ENCODE measurements around the gene TNRC6C. TPM values are rescaled to one million over a fixed set of nuclear protein-coding genes. Genes with fewer than 3 reads are reported as not detected.
A peak's percentile ranks its signal among the peaks of the same experiment; 100 is the strongest.

Gene TNRC6C
- polyA plus RNA-seq, 2 donors = 1.2 to 3.4 TPM

GRCh38 chr17:78034429-78035091 is 76.1 kb downstream of the TNRC6C start:
- peak overlapping the region in 1 of 2 donors; percentile 3 for H3K27ac ChIP-seq (ENCODE audit: low read depth in 2 of 2, low read length in 1 of 2)
- no peak overlapping the region for H3K4me3 ChIP-seq (ENCODE audit: low read depth in 1 of 2, low read length in 2 of 2)
- 80 to 83% methylated on average over 9 of the region's 9 CpGs for WGBS, 2 donors
- peaks cover 2 to 4% of the 10 kb centered on the region in 2 donors for H3K4me1 ChIP-seq (ENCODE audit: control insufficient read depth in 2 of 2, insufficient read depth in 2 of 2, low read length in 1 of 2)
- peaks cover 0 to 4% of the 10 kb centered on the region in 2 donors for H3K36me3 ChIP-seq (ENCODE audit: control insufficient read depth in 2 of 2, insufficient read depth in 2 of 2, low read length in 1 of 2)
- no peaks in the 10 kb centered on the region for H3K27me3 ChIP-seq (ENCODE audit: control insufficient read depth in 1 of 2, insufficient read depth in 2 of 2, low read length in 2 of 2)
- H3K9me3 ChIP-seq (ENCODE audit: control insufficient read depth in 2 of 2, insufficient read depth in 1 of 2, low read depth in 1 of 2, low read length in 1 of 2) = no peaks in the 10 kb centered on the region

- H3K36me3 ChIP-seq (ENCODE audit: control insufficient read depth in 2 of 2, insufficient read depth in 2 of 2, low read length in 1 of 2) = no peaks in the 10 kb centered on the region
- no peak overlapping the region for H3K4me3 ChIP-seq (ENCODE audit: low read depth in 1 of 2, low read length in 2 of 2)
- H3K4me1 ChIP-seq (ENCODE audit: control insufficient read depth in 2 of 2, insufficient read depth in 2 of 2, low read length in 1 of 2) = peaks cover 2 to 3% of the 10 kb centered on the region in 2 donors
- no peaks in the 10 kb centered on the region for H3K9me3 ChIP-seq (ENCODE audit: control insufficient read depth in 2 of 2, insufficient read depth in 1 of 2, low read depth in 1 of 2, low read length in 1 of 2)
- 90 to 91% methylated on average over 7 of the region's 7 CpGs for WGBS, 2 donors
- H3K27ac ChIP-seq (ENCODE audit: low read depth in 2 of 2, low read length in 1 of 2) = no peak overlapping the region
- H3K27me3 ChIP-seq (ENCODE audit: control insufficient read depth in 1 of 2, insufficient read depth in 2 of 2, low read length in 2 of 2) = no peaks in the 10 kb centered on the region
Observed at GRCh38 chr17:78037280-78037679, 78.8 kb downstream of the TNRC6C start.

GRCh38 chr17:78038748-78039288 is 80.3 kb downstream of the TNRC6C start:
- Histone ChIP-seq H3K4me3 (ENCODE audit: low read depth in 1 of 2, low read length in 2 of 2) (no peak overlapping the region), H3K27ac (ENCODE audit: low read depth in 2 of 2, low read length in 1 of 2) (peak overlapping the region in 1 of 2 donors; percentile 19), H3K27me3 (ENCODE audit: control insufficient read depth in 1 of 2, insufficient read depth in 2 of 2, low read length in 2 of 2) (no peaks in the 10 kb centered on the region), H3K4me1 (ENCODE audit: control insufficient read depth in 2 of 2, insufficient read depth in 2 of 2, low read length in 1 of 2) (peaks cover 2 to 3% of the 10 kb centered on the region in 2 donors), H3K36me3 (ENCODE audit: control insufficient read depth in 2 of 2, insufficient read depth in 2 of 2, low read length in 1 of 2) (no peaks in the 10 kb centered on the region), H3K9me3 (ENCODE audit: control insufficient read depth in 2 of 2, insufficient read depth in 1 of 2, low read depth in 1 of 2, low read length in 1 of 2) (no peaks in the 10 kb centered on the region)
- 79 to 87% methylated on average over 11 of the region's 11 CpGs for WGBS, 2 donors

- H3K4me1 ChIP-seq (ENCODE audit: control insufficient read depth in 2 of 2, insufficient read depth in 2 of 2, low read length in 1 of 2) = peaks cover 2 to 3% of the 10 kb centered on the region in 2 donors
- peaks cover 0 to 2% of the 10 kb centered on the region in 2 donors for H3K36me3 ChIP-seq (ENCODE audit: control insufficient read depth in 2 of 2, insufficient read depth in 2 of 2, low read length in 1 of 2)
- no peaks in the 10 kb centered on the region for H3K9me3 ChIP-seq (ENCODE audit: control insufficient read depth in 2 of 2, insufficient read depth in 1 of 2, low read depth in 1 of 2, low read length in 1 of 2)
- no peaks in the 10 kb centered on the region for H3K27me3 ChIP-seq (ENCODE audit: control insufficient read depth in 1 of 2, insufficient read depth in 2 of 2, low read length in 2 of 2)
- WGBS, 2 donors = 85 to 87% methylated on average over 5 of the region's 5 CpGs
- no peak overlapping the region for H3K27ac ChIP-seq (ENCODE audit: low read depth in 2 of 2, low read length in 1 of 2)
- no peak overlapping the region for H3K4me3 ChIP-seq (ENCODE audit: low read depth in 1 of 2, low read length in 2 of 2)
Observed at GRCh38 chr17:78039581-78039980, 81.1 kb downstream of the TNRC6C start.

- no peaks in the 10 kb centered on the region for H3K9me3 ChIP-seq (ENCODE audit: control insufficient read depth in 2 of 2, insufficient read depth in 1 of 2, low read depth in 1 of 2, low read length in 1 of 2)
- H3K4me1 ChIP-seq (ENCODE audit: control insufficient read depth in 2 of 2, insufficient read depth in 2 of 2, low read length in 1 of 2) = peaks cover 2 to 3% of the 10 kb centered on the region in 2 donors
- WGBS, 2 donors = 13 to 27% methylated on average over 44 of the region's 44 CpGs
- peak overlapping the region; percentile 63 to 67 for H3K4me3 ChIP-seq (ENCODE audit: low read depth in 1 of 2, low read length in 2 of 2)
- peak overlapping the region; percentile 95 to 96 for H3K27ac ChIP-seq (ENCODE audit: low read depth in 2 of 2, low read length in 1 of 2)
- peaks cover 0 to 2% of the 10 kb centered on the region in 2 donors for H3K36me3 ChIP-seq (ENCODE audit: control insufficient read depth in 2 of 2, insufficient read depth in 2 of 2, low read length in 1 of 2)
- no peaks in the 10 kb centered on the region for H3K27me3 ChIP-seq (ENCODE audit: control insufficient read depth in 1 of 2, insufficient read depth in 2 of 2, low read length in 2 of 2)
Observed at GRCh38 chr17:78040440-78041385, 82.2 kb downstream of the TNRC6C start.

- H3K27me3 ChIP-seq (ENCODE audit: control insufficient read depth in 1 of 2, insufficient read depth in 2 of 2, low read length in 2 of 2) = no peaks in the 10 kb centered on the region
- H3K4me3 ChIP-seq (ENCODE audit: low read depth in 1 of 2, low read length in 2 of 2) = peak overlapping the region; percentile 63 to 67
- H3K36me3 ChIP-seq (ENCODE audit: control insufficient read depth in 2 of 2, insufficient read depth in 2 of 2, low read length in 1 of 2) = peaks cover 0 to 2% of the 10 kb centered on the region in 2 donors
- peaks cover 2 to 3% of the 10 kb centered on the region in 2 donors for H3K4me1 ChIP-seq (ENCODE audit: control insufficient read depth in 2 of 2, insufficient read depth in 2 of 2, low read length in 1 of 2)
- WGBS, 2 donors = 28 to 46% methylated on average over 6 of the region's 6 CpGs
- H3K9me3 ChIP-seq (ENCODE audit: control insufficient read depth in 2 of 2, insufficient read depth in 1 of 2, low read depth in 1 of 2, low read length in 1 of 2) = no peaks in the 10 kb centered on the region
- peak overlapping the region; percentile 95 to 96 for H3K27ac ChIP-seq (ENCODE audit: low read depth in 2 of 2, low read length in 1 of 2)
Observed at GRCh38 chr17:78041386-78042179, 83.1 kb downstream of the TNRC6C start.

- peaks cover 0 to 2% of the 10 kb centered on the region in 2 donors for H3K36me3 ChIP-seq (ENCODE audit: control insufficient read depth in 2 of 2, insufficient read depth in 2 of 2, low read length in 1 of 2)
- no peaks in the 10 kb centered on the region for H3K27me3 ChIP-seq (ENCODE audit: control insufficient read depth in 1 of 2, insufficient read depth in 2 of 2, low read length in 2 of 2)
- 93 to 94% methylated on average over 5 of the region's 5 CpGs for WGBS, 2 donors
- no peaks in the 10 kb centered on the region for H3K9me3 ChIP-seq (ENCODE audit: control insufficient read depth in 2 of 2, insufficient read depth in 1 of 2, low read depth in 1 of 2, low read length in 1 of 2)
- no peak overlapping the region for H3K4me3 ChIP-seq (ENCODE audit: low read depth in 1 of 2, low read length in 2 of 2)
- peaks cover 2 to 3% of the 10 kb centered on the region in 2 donors for H3K4me1 ChIP-seq (ENCODE audit: control insufficient read depth in 2 of 2, insufficient read depth in 2 of 2, low read length in 1 of 2)
- no peak overlapping the region for H3K27ac ChIP-seq (ENCODE audit: low read depth in 2 of 2, low read length in 1 of 2)
Observed at GRCh38 chr17:78042542-78042941, 84.0 kb downstream of the TNRC6C start.

- 98 to 100% methylated on average over 1 of the region's 1 CpG for WGBS, 2 donors
- no peak overlapping the region for H3K27ac ChIP-seq (ENCODE audit: low read depth in 2 of 2, low read length in 1 of 2)
- peaks cover 0 to 2% of the 10 kb centered on the region in 2 donors for H3K36me3 ChIP-seq (ENCODE audit: control insufficient read depth in 2 of 2, insufficient read depth in 2 of 2, low read length in 1 of 2)
- H3K9me3 ChIP-seq (ENCODE audit: control insufficient read depth in 2 of 2, insufficient read depth in 1 of 2, low read depth in 1 of 2, low read length in 1 of 2) = no peaks in the 10 kb centered on the region
- H3K27me3 ChIP-seq (ENCODE audit: control insufficient read depth in 1 of 2, insufficient read depth in 2 of 2, low read length in 2 of 2) = no peaks in the 10 kb centered on the region
- H3K4me3 ChIP-seq (ENCODE audit: low read depth in 1 of 2, low read length in 2 of 2) = no peak overlapping the region
- peaks cover 2 to 3% of the 10 kb centered on the region in 2 donors for H3K4me1 ChIP-seq (ENCODE audit: control insufficient read depth in 2 of 2, insufficient read depth in 2 of 2, low read length in 1 of 2)
Observed at GRCh38 chr17:78043031-78043430, 84.5 kb downstream of the TNRC6C start.

All from esophagus (tissue), 2 donors.